GM12878 (cell line): ENCODE measurements around the gene CFAP74. TPM values are rescaled to one million over a fixed set of nuclear protein-coding genes. Genes with fewer than 3 reads are reported as not detected.

ENCODE experiments used
- ATAC-seq: fragments of 200-7000 bp; cut with Tn5 transposase; 3 replicates; pipeline ENCODE4 v1.9.1; 2020; ENCODE audit warnings: mild to moderate bottlenecking, moderate library complexity
- BruUV-seq: library from RNA; stranded (reverse); fragments of 400-500 nt; replicated peaks from 2 replicates; lab custom pipeline; 2021; lab: Mats Ljungman, UMichigan
- CTCF ChIA-PET: fragments of 300-600 bp; sonication (Branson Sonifier 250); formaldehyde crosslinking; extraction: SDS; loops from one replicate; lab custom pipeline; 2021; ENCODE audit warnings: inconsistent platforms; lab: Yijun Ruan, JAX
- POLR2A ChIA-PET: fragments of 350-600 bp; formaldehyde crosslinking; extraction: SDS; loops from one replicate; lab custom pipeline; 2021; ENCODE audit warnings: inconsistent platforms; lab: Charles Lee
- RAD21 ChIA-PET: fragments of 300-600 bp; sonication (Branson Sonifier 250); formaldehyde crosslinking; loops from one replicate; lab custom pipeline; 2023; ENCODE audit warnings: antibody characterized with exemption; ENCODE audit not compliant: unreplicated experiment; lab: Charles Lee
- SMC1A ChIA-PET: fragments of 300-600 bp; sonication (Branson Sonifier 250); formaldehyde crosslinking; loops from one replicate; lab custom pipeline; 2023; ENCODE audit not compliant: unreplicated experiment, uncharacterized antibody; lab: Charles Lee
- DNase-seq: peaks from one replicate; pipeline ENCODE4 v3.0.0-alpha.2; 2011; ENCODE audit warnings: low read depth, low spot score
- FAIRE-seq: peaks from 3 replicates; lab custom pipeline; 2011; peaks lifted over from hg19 to GRCh38; lab: Jason Lieb, UNC
- H2AFZ ChIP-seq: 2 replicates; pipeline ENCODE4 v1.6.0; 2011; ENCODE audit warnings: low read depth, low read length, control low read depth; ENCODE audit not compliant: control insufficient read depth
- H3K27ac ChIP-seq: 2 replicates; pipeline ENCODE4 v1.5.1; 2011; ENCODE audit warnings: control low read depth; ENCODE audit not compliant: control insufficient read depth, insufficient read depth
- H3K27me3 ChIP-seq, 2 experiments: replicated peaks in 1 of 2; 2 replicates each; pipeline versions ENCODE4 v1.6.0 to v1.6.1; 2011; ENCODE audit warnings: low read length in 1 of 2; ENCODE audit not compliant: control insufficient read depth in 2 of 2, insufficient read depth in 2 of 2
- H3K36me3 ChIP-seq, 2 experiments: 2 replicates each; pipeline ENCODE4 v1.5.1; 2011; ENCODE audit warnings: low read length in 1 of 2; ENCODE audit not compliant: control insufficient read depth in 2 of 2, insufficient read depth in 2 of 2
- H3K4me1 ChIP-seq: 2 replicates; pipeline ENCODE4 v1.6.1; 2011; ENCODE audit warnings: mild to moderate bottlenecking, low read length, moderate library complexity, mixed read lengths; ENCODE audit not compliant: control insufficient read depth, insufficient read depth
- H3K4me2 ChIP-seq: 2 replicates; pipeline ENCODE4 v1.6.0; 2011; ENCODE audit warnings: control low read depth; ENCODE audit not compliant: control insufficient read depth, insufficient read depth
- H3K4me3 ChIP-seq: fragments of 200-600 bp; sonication (generic); 2 replicates; pipeline ENCODE4 v1.5.1; 2016
- H3K79me2 ChIP-seq: 2 replicates; pipeline ENCODE4 v1.6.0; 2011; ENCODE audit warnings: low read length; ENCODE audit not compliant: control insufficient read depth, insufficient read depth
- H3K9ac ChIP-seq: 2 replicates; pipeline ENCODE4 v1.8.0; 2011; ENCODE audit warnings: low read length, control low read depth, mixed read lengths; ENCODE audit not compliant: control insufficient read depth, insufficient read depth
- H3K9me3 ChIP-seq: replicated peaks from 3 replicates; pipeline ENCODE4 v1.5.1; 2011; ENCODE audit warnings: mild to moderate bottlenecking, low read length; ENCODE audit not compliant: control insufficient read depth, insufficient read depth
- H4K20me1 ChIP-seq: 2 replicates; pipeline ENCODE4 v1.6.0; 2011; ENCODE audit not compliant: control insufficient read depth, insufficient read depth
- ETV6 ChIP-seq, 2 experiments: fragments of 450-650 bp in 1 of 2; IDR thresholded peaks in 1 of 2; conservative IDR thresholded peaks in 1 of 2; 2 replicates each; pipeline ENCODE4 v1.6.1; 2014; ENCODE audit warnings: antibody characterized with exemption in 1 of 2, borderline replicate concordance in 1 of 2, low read depth in 1 of 2, mild to moderate bottlenecking in 1 of 2, moderate library complexity in 1 of 2
- HCFC1 ChIP-seq: fragments of 150-350 bp; IDR thresholded peaks from 2 replicates; pipeline ENCODE4 v1.6.1; 2014; ENCODE audit warnings: low read length
- NR2F1 ChIP-seq: fragments of 450-650 bp; conservative IDR thresholded peaks from 2 replicates; pipeline ENCODE4 v1.6.1; 2017; ENCODE audit warnings: mild to moderate bottlenecking
- TBL1XR1 ChIP-seq: IDR thresholded peaks from 2 replicates; pipeline ENCODE4 v1.6.1; 2012; ENCODE audit warnings: low read depth, low read length, improper control_type of control experiment
- TCF7 ChIP-seq: IDR thresholded peaks from 2 replicates; pipeline ENCODE4 v1.6.1; 2014; ENCODE audit warnings: antibody characterized with exemption, borderline replicate concordance
- WGBS: methylation state at CpG from one replicate; pipeline ENCODE4 v1.1.6; 2016; ENCODE audit warnings: low lambda C conversion rate; ENCODE audit not compliant: insufficient replicate concordance, insufficient coverage; ENCODE audit errors: missing lambda C conversion rate; 5-methylcytosine and 5-hydroxymethylcytosine counted together
- in situ Hi-C: fragments of 300-500 bp; cut with MboI; formaldehyde crosslinking; loops from 9 replicates; pipeline ENCODE4 v1.14.3; 2018; ENCODE audit warnings: mixed read lengths
- intact Hi-C: fragments of 100-400 bp; cut with micrococcal nuclease; formaldehyde crosslinking; loops from one replicate; pipeline ENCODE4 v1.14.2; 2022; ENCODE audit not compliant: unreplicated experiment
- polyA plus RNA-seq, 11 experiments: library from polyadenylated mRNA; depleted of rRNA in 4 of 11; unstranded in 6 of 11; stranded (reverse) in 5 of 11; fragments of >200 nt; fragmentation: Nextera tagmentation in 4 of 11; fragmentation: Illumina TruSeq in 1 of 11; extraction: Ambion mirVana in 4 of 11; extraction: Trizol in 1 of 11; gene quantifications; 1 replicate in 1 of 11; 2 replicates in 10 of 11; pipeline versions ENCODE4 v1.2.1 to v1.2.3, GENCODE V29; 2011 to 2016; ENCODE audit warnings: inconsistent platforms in 2 of 11, missing spikeins in 2 of 11, low read depth in 1 of 11
- total RNA-seq, 4 experiments: library from RNA; depleted of rRNA in 3 of 4; stranded (reverse); fragments of >200 nt in 3 of 4; fragmentation: Illumina TruSeq in 1 of 4; extraction: Trizol in 1 of 4; gene quantifications; 2 replicates each; pipeline versions ENCODE4 v1.2.1 to v1.2.3, GENCODE V29; 2013 to 2021
- TF ChIP-seq, protein P1 (sequence below): IDR thresholded peaks from 2 replicates; pipeline ENCODE4 v1.6.1; 2011; ENCODE audit warnings: low read depth, low read length, improper control_type of control experiment, borderline replicate concordance

Gene CFAP74
- total and polyA plus RNA-seq, 10 of the 15 experiments (the other 5 are each of a cell fraction or from before 2014, with no cell fraction given), result 0.01 TPM; not detected in 9

GRCh38 chr1:1926886-1927660 is 76.5 kb downstream of the CFAP74 start:
- no peaks in the 10 kb centered on the region for H4K20me1 ChIP-seq
- ChIA-PET POLR2A (no interaction called here), RAD21 (no interaction called here), SMC1A (no interaction called here), CTCF (no interaction called here)
- H3K27me3 ChIP-seq, result no peaks in the 10 kb centered on the region
- DNase-seq (no peak), FAIRE-seq (no peak), ATAC-seq (no peak)
- H3K9me3 ChIP-seq, result no peaks in the 10 kb centered on the region; the same call in 2 of the 3 replicates
- H3K79me2 ChIP-seq, result no peaks in the 10 kb centered on the region
- H2AFZ ChIP-seq, result no peak overlapping the region
- intact Hi-C loops (no loop called here), in situ Hi-C loops (no loop called here)
- H3K4me1 ChIP-seq, result no peaks in the 10 kb centered on the region
- 47% methylated on average over 19 of the region's 21 CpGs for WGBS
- H3K36me3 ChIP-seq, result no peaks in the 10 kb centered on the region
- H3K4me2 ChIP-seq, result no peak overlapping the region
- TF ChIP-seq, protein P1, sequence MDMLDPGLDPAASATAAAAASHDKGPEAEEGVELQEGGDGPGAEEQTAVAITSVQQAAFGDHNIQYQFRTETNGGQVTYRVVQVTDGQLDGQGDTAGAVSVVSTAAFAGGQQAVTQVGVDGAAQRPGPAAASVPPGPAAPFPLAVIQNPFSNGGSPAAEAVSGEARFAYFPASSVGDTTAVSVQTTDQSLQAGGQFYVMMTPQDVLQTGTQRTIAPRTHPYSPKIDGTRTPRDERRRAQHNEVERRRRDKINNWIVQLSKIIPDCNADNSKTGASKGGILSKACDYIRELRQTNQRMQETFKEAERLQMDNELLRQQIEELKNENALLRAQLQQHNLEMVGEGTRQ, result no peak
- TF ChIP-seq NR2F1 (no peak), ETV6 (conservative IDR thresholded peaks at IDR 0.05 in 1 of 2, IDR thresholded peaks at IDR 0.05 in 1 of 2; ENCODE audit: borderline replicate concordance in 1 of 2, low read depth in 1 of 2) (no peak), TCF7 (no peak), TBL1XR1 (no peak), HCFC1 (no peak)
- no peak overlapping the region for H3K9ac ChIP-seq
- no peak overlapping the region for H3K4me3 ChIP-seq
- BruUV-seq, result no TSS peak
- no peak overlapping the region for H3K27ac ChIP-seq
